Spleen (tissue), 11 donors: ENCODE measurements around the gene CTTN. TPM values are rescaled to one million over a fixed set of nuclear protein-coding genes. Genes with fewer than 3 reads are reported as not detected.

Source experiments
- DNase-seq: peaks from one replicate; pipeline ENCODE4 v3.0.0-alpha.2; 2020
- H3K27ac ChIP-seq, 8 donors: fragments of 200-600 bp; sonication (generic) in 7 of 8; 1 replicate in 4 of 8; 2 replicates in 4 of 8; pipeline versions ENCODE4 v1.5.0 to v1.8.0; 2016 to 2021; ENCODE audit warnings: inconsistent platforms in 4 of 8, mild to moderate bottlenecking in 4 of 8, moderate library complexity in 1 of 8
- H3K27me3 ChIP-seq, 7 donors: fragments of 200-600 bp; sonication (generic) in 6 of 7; replicated peaks in 1 of 7; 1 replicate in 4 of 7; 2 replicates in 3 of 7; pipeline versions ENCODE4 v1.5.0 to v1.8.0; 2016 to 2021; ENCODE audit warnings: inconsistent platforms in 3 of 7, mild to moderate bottlenecking in 1 of 7
- H3K36me3 ChIP-seq, 6 donors: fragments of 200-600 bp; sonication (generic) in 5 of 6; 1 replicate in 4 of 6; 2 replicates in 2 of 6; pipeline versions ENCODE4 v1.5.0 to v1.8.0; 2016 to 2021; ENCODE audit warnings: inconsistent platforms in 2 of 6
- H3K4me1 ChIP-seq, 6 donors: fragments of 200-600 bp; sonication (generic) in 5 of 6; 1 replicate in 3 of 6; 2 replicates in 3 of 6; pipeline versions ENCODE4 v1.5.0 to v1.8.0; 2016 to 2021; ENCODE audit warnings: inconsistent platforms in 3 of 6
- H3K4me3 ChIP-seq, 8 donors: fragments of 200-600 bp; sonication (generic) in 7 of 8; 1 replicate in 4 of 8; 2 replicates in 4 of 8; pipeline versions ENCODE4 v1.5.0 to v1.8.0; 2016 to 2021; ENCODE audit warnings: inconsistent platforms in 4 of 8, mild to moderate bottlenecking in 4 of 8, moderate library complexity in 2 of 8
- H3K9me3 ChIP-seq, 8 donors: fragments of 200-600 bp; sonication (generic) in 7 of 8; 1 replicate in 4 of 8; 2 replicates in 4 of 8; pipeline versions ENCODE4 v1.5.0 to v1.8.0; 2016 to 2021; ENCODE audit warnings: inconsistent platforms in 4 of 8
- CTCF ChIP-seq, 11 experiments: fragments of 200-600 bp in 7 of 11; fragments of 450-650 bp in 4 of 11; sonication (generic) in 4 of 11; IDR thresholded peaks in 8 of 11; conservative IDR thresholded peaks in 3 of 11; 1 replicate in 7 of 11; 2 replicates in 4 of 11; pipeline versions ENCODE4 v1.4.0 to v1.8.0; 2016 to 2021; ENCODE audit warnings: antibody characterized with exemption in 11 of 11, inconsistent platforms in 4 of 11, mild to moderate bottlenecking in 1 of 11
- POLR2A ChIP-seq, 3 donors: fragments of 450-650 bp; IDR thresholded peaks; one replicate each; pipeline ENCODE4 v1.5.1; 2017; ENCODE audit warnings: antibody characterized with exemption in 3 of 3, mild to moderate bottlenecking in 1 of 3
- POLR2AphosphoS5 ChIP-seq, 3 donors: sonication (generic); formaldehyde crosslinking; IDR thresholded peaks; one replicate each; pipeline ENCODE4 v1.5.1; 2017; ENCODE audit warnings: antibody characterized with exemption in 3 of 3
- WGBS, 5 donors: extraction: QIAGEN DNeasy Blood & Tissue Kit in 3 of 5; methylation state at CpG; one replicate each; pipeline versions ENCODE4 v1.1.5 to v1.1.7; 2013 to 2018; 5-methylcytosine and 5-hydroxymethylcytosine counted together
- intact Hi-C: fragments of 100-400 bp; cut with DNase I; formaldehyde crosslinking; loops from one replicate; pipeline ENCODE4 v1.15.0; 2023; ENCODE audit warnings: low total_unique reads
- polyA plus RNA-seq, 3 donors: library from polyadenylated mRNA; stranded (reverse); fragments of 200-250 nt; gene quantifications; one replicate each; pipeline ENCODE4 v1.2.1, GENCODE V29; 2013
- total RNA-seq, 7 donors: library from RNA; depleted of rRNA in 3 of 7; stranded (reverse); fragments of >200 nt in 3 of 7; fragmentation: NEBNext Ultra II Directional in 4 of 7; extraction: Animal tissue kit (Norgen Biotek cat#: 25700) in 4 of 7; gene quantifications; one replicate each; pipeline versions ENCODE4 v1.1.0 to v1.2.1, GENCODE V29; 2016 to 2021
- donor health status: healthy with polysubstance abuse.
- donor health status: DM: no; HTN: no; CAD: no; lungs with moderate emphysema.
- donor health status: DM: no; HTN: no; CAD: no.
- donor health status: Bipolar disorder and iron deficiency.
- donor health status: healthy.
- donor health status: DM: no; HTN: no; CAD: no.
- donor health status: DM: yes; HTN: yes; CAD: no.

Gene CTTN
- total and polyA plus RNA-seq, 10 donors: 18.4 to 149 (median 98.4) TPM

- WGBS, 5 donors: 87 to 96% (median 90%) methylated on average over 10 of the region's 10 CpGs
- H3K9me3 ChIP-seq: no peaks in the 10 kb centered on the region
- peaks cover 0 to 17% (median 8%) of the 10 kb centered on the region in 6 donors for H3K4me1 ChIP-seq
- TF ChIP-seq POLR2A (IDR thresholded peaks at IDR 0.05) (no peak), CTCF (IDR thresholded peaks at IDR 0.05 in 8 of 11, conservative IDR thresholded peaks at IDR 0.05 in 3 of 11) (no peak), POLR2AphosphoS5 (IDR thresholded peaks at IDR 0.05) (no peak)
- no peak overlapping the region for H3K4me3 ChIP-seq
- peaks cover 0 to 89% (median 0%) of the 10 kb centered on the region in 7 donors for H3K27me3 ChIP-seq
- no peak for DNase-seq
- H3K36me3 ChIP-seq: peaks cover 0 to 88% (median 48%) of the 10 kb centered on the region in 6 donors
- no peak overlapping the region for H3K27ac ChIP-seq
- intact Hi-C loops: no loop called here
Observed at GRCh38 chr11:70409437-70409836, 11.1 kb downstream of the CTTN start.

- Histone ChIP-seq H3K27me3 (peaks cover 0 to 89% (median 0%) of the 10 kb centered on the region in 7 donors), H3K27ac (no peak overlapping the region), H3K4me3 (no peak overlapping the region), H3K9me3 (no peaks in the 10 kb centered on the region), H3K36me3 (peaks cover 0 to 93% (median 52%) of the 10 kb centered on the region in 6 donors), H3K4me1 (peaks cover 0 to 13% (median 7%) of the 10 kb centered on the region in 6 donors)
- TF ChIP-seq POLR2A (IDR thresholded peaks at IDR 0.05) (no peak), CTCF (IDR thresholded peaks at IDR 0.05 in 8 of 11, conservative IDR thresholded peaks at IDR 0.05 in 3 of 11) (no peak), POLR2AphosphoS5 (IDR thresholded peaks at IDR 0.05) (no peak)
- intact Hi-C loops: no loop called here
- DNase-seq: no peak
- 88 to 94% (median 92%) methylated on average over 7 of the region's 7 CpGs for WGBS, 5 donors
Observed at GRCh38 chr11:70409871-70410270, 11.5 kb downstream of the CTTN start.

DNA sequence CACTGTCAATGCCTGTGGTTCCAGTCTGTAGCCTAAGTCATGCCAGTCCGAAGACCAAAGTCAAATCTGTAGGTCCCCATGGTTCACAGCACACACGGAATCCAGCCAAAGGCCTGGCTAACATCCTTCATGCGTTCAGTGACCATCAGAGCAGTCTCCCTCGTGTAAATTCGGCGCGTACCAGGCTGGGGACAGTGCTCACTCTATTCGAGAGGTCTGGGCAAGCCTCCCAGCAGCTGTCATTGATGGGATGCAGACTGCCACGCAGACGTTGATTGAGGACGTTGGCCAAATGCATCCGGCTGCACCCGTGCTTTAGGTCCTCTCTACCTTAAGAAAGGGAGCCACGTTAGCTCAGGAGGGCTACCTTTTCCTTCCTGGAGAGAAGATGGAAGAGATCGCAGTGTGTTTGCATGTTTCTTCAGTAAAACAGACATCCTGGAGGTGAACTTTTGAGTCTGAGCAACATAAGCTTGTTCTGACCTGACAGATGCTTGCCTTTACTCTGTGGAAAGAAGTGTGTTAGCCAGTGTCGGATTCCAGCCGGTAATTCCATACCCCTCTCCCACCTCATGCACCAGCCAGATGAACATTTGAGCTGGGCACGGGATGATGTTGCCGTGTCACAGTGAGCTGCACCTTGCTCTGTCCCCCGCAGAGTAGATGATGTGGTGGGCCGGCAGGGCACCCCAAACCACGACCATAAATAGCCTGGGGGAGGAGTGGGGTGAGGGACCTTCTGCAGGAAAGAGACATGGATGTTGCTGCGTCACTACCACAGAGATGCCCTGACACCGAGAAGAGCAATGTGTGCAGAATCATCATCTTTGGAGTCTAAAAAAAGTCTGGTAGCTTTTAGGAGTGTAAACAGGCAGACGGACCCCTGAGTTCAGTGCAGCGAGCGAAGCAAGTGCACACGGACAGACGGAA lies 12.2 kb downstream of the CTTN start:
- Histone ChIP-seq H3K4me1 (peaks cover 0 to 10% (median 4%) of the 10 kb centered on the region in 6 donors), H3K27me3 (peaks cover 0 to 91% (median 0%) of the 10 kb centered on the region in 7 donors), H3K36me3 (peaks cover 0 to 97% (median 54%) of the 10 kb centered on the region in 6 donors), H3K9me3 (no peaks in the 10 kb centered on the region), H3K4me3 (no peak overlapping the region), H3K27ac (no peak overlapping the region)
- TF ChIP-seq POLR2A (IDR thresholded peaks at IDR 0.05) (no peak), POLR2AphosphoS5 (IDR thresholded peaks at IDR 0.05) (no peak), CTCF (IDR thresholded peaks at IDR 0.05 in 8 of 11, conservative IDR thresholded peaks at IDR 0.05 in 3 of 11) (no peak)
- DNase-seq: no peak
- 74 to 81% (median 76%) methylated on average over 28 to 29 of the region's 29 CpGs for WGBS, 5 donors
- intact Hi-C loops: no loop called here
